Bronchial smooth muscle cell (primary cell): Measurements from ENCODE around the gene EIF2A. TPM values are rescaled to one million over a fixed set of nuclear protein-coding genes. Genes with fewer than 3 reads are reported as not detected.

Source experiments
- total RNA-seq: library from RNA; depleted of rRNA; stranded (reverse); fragments of >200 nt; gene quantifications from 2 replicates; pipeline ENCODE4 v1.2.1, GENCODE V29; 2014

EIF2A gene
- 127 and 188 TPM in 2 replicates for total RNA-seq

DNA sequence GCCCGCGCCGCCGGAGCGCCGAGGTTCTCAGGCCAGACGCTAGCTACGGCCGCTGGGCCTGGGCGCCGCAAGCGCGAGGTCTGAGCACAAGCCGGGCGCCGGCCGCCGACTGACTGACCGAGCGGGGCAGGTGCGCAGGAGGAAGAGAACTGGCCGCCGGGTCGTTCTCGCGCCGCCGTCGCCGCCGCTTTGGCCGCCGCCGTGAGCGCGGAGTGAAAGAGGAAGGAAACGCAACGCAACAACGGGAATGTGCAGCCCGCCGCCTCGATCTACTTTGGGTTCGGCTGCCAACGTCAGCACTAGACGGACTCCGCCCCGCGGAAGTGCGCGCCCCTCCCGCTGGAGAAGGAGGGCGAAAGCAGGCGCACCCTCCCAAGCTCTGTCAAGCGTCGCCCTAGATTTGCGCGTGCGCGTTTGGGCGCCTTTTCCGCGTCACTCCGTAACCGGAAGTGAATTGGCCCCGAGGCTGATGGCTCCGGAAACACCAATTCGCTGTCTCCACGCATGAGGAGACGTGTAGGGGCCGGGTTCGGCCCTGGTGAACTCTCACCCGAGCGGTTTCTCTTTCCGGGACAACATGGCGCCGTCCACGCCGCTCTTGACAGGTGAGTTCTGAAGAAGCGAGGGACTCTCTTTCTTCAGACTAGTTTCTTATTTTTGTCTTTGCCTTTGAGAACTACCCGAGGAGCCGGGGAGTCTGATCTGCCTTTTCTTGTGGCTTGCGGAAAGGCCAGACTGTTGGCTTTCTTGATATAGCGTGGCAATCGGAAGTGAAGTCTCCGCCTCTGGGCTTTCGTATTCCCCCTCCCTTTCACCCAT is at the start of gene EIF2A, which contains the start of gene SERP1:
EIF2A (plus strand) TSS at position 562 of the 819 bp plus-strand sequence; CDS start at position 578, 16 bp downstream.
SERP1 (minus strand) TSS at position 271 of the 819 bp plus-strand sequence. CDS start 361 bp downstream, outside the sequence.

GRCh38 chr3:150603153-150603979 is 56.8 kb downstream of the EIF2A start, which contains the start of gene SELENOT:
Gene SELENOT (plus strand): TSS chr3:150603321. CDS start chr3:150603363, 42 bp downstream.

Other genes starting within 250 kb of the EIF2A start
- 2.6 and 6.5 TPM in 2 replicates for gene TSC22D2, start 138.5 kb upstream of the EIF2A start, total RNA-seq
- gene SERP1, start 291 bp upstream of the EIF2A start, total RNA-seq = 87.0 and 124 TPM in 2 replicates
- 46.7 and 106 TPM in 2 replicates for gene SELENOT, start 56.5 kb downstream of the EIF2A start, total RNA-seq
- gene ERICH6, start 157.1 kb downstream of the EIF2A start, total RNA-seq = under 0.01 and 0.17 TPM in 2 replicates
- 9.9 and 10.6 TPM in 2 replicates for gene SIAH2, start 216.4 kb downstream of the EIF2A start, total RNA-seq